Kidney (tissue), 22 donors: ENCODE measurements around the gene NHSL1. TPM values are rescaled to one million over a fixed set of nuclear protein-coding genes. Genes with fewer than 3 reads are reported as not detected.
A peak's percentile ranks its signal among the peaks of the same experiment; 100 is the strongest.

ENCODE experiments used
- DNase-seq, 5 donors: peaks; one replicate each; pipeline ENCODE4 v3.0.0-alpha.2; 2013 to 2020
- FAIRE-seq: peaks from 2 replicates; lab custom pipeline; 2012; peaks lifted over from hg19 to GRCh38; lab: Jason Lieb, UNC
- H3K27ac ChIP-seq, 2 donors: one replicate each; pipeline ENCODE4 v1.7.0; 2013; ENCODE audit warnings: low read depth in 2 of 2, low read length in 2 of 2, inconsistent platforms in 1 of 2
- H3K27me3 ChIP-seq: one replicate; pipeline ENCODE4 v1.7.1; 2013; ENCODE audit warnings: low read length, inconsistent platforms; ENCODE audit not compliant: control insufficient read depth, insufficient read depth
- H3K36me3 ChIP-seq, 3 donors: one replicate each; pipeline versions ENCODE4 v1.7.0 to v1.7.1; 2013; ENCODE audit warnings: low read length in 3 of 3, control low read depth in 1 of 3, inconsistent platforms in 1 of 3; ENCODE audit not compliant: insufficient read depth in 3 of 3, control insufficient read depth in 2 of 3
- H3K4me1 ChIP-seq, 3 donors: one replicate each; pipeline versions ENCODE4 v1.7.0 to v1.7.1; 2013; ENCODE audit warnings: low read length in 3 of 3, inconsistent platforms in 1 of 3, low read depth in 1 of 3; ENCODE audit not compliant: control insufficient read depth in 2 of 3, insufficient read depth in 2 of 3
- H3K4me3 ChIP-seq, 3 donors: one replicate each; pipeline versions ENCODE4 v1.7.0 to v1.8.1; 2013; ENCODE audit warnings: low read length in 3 of 3, control low read depth in 1 of 3, inconsistent platforms in 1 of 3
- H3K9ac ChIP-seq, 3 donors: one replicate each; pipeline versions ENCODE4 v1.7.0 to v1.7.1; 2013; ENCODE audit warnings: low read length in 3 of 3, control low read depth in 1 of 3, inconsistent platforms in 1 of 3
- H3K9me3 ChIP-seq, 3 donors: one replicate each; pipeline versions ENCODE4 v1.7.0 to v1.7.1; 2013; ENCODE audit warnings: low read length in 3 of 3, control low read depth in 1 of 3, inconsistent platforms in 1 of 3; ENCODE audit not compliant: control insufficient read depth in 2 of 3, insufficient read depth in 1 of 3
- CTCF ChIP-seq: IDR thresholded peaks from 3 replicates; pipeline ENCODE4 v1.5.1; 2012; ENCODE audit warnings: mild to moderate bottlenecking, moderate library complexity, borderline replicate concordance; ENCODE audit not compliant: insufficient read depth; ENCODE audit errors: extremely low read depth
- intact Hi-C: fragments of 100-400 bp; cut with DNase I; formaldehyde crosslinking; loops from one replicate; pipeline ENCODE4 v1.11.1; 2022
- long read RNA-seq, 10 donors: library from polyadenylated mRNA in 1 of 10; unstranded in 1 of 10; transcript quantifications; one replicate each; pipeline ENCODE4 v2.0.0 and lab custom pipeline, GENCODE V29; 2021 to 2026
- polyA plus RNA-seq: library from polyadenylated mRNA; stranded (reverse); fragments of 350-450 nt; fragmentation: Illumina TruSeq; extraction: RNeasy Lipid Tissue Mini Kit (QIAGEN cat#74804); gene quantifications from one replicate; pipeline ENCODE4 v1.2.3, GENCODE V29; 2014; ENCODE audit warnings: low read depth, low replicate concordance; ENCODE audit not compliant: insufficient read depth
- total RNA-seq: library from RNA; stranded (reverse); fragmentation: NEBNext Ultra II Directional; extraction: Animal tissue kit (Norgen Biotek cat#: 25700); gene quantifications from one replicate; pipeline ENCODE4 v1.2.1, GENCODE V29; 2021
- donor health status: control.
- donor health status: control.
- donor health status: control.
- donor health status: control.
- donor health status: control.
- donor health status: DM: yes; HTN: yes; CAD: no.
- donor health status: Normal renal cell carcinoma (clear cell type).

Gene NHSL1, protein sequence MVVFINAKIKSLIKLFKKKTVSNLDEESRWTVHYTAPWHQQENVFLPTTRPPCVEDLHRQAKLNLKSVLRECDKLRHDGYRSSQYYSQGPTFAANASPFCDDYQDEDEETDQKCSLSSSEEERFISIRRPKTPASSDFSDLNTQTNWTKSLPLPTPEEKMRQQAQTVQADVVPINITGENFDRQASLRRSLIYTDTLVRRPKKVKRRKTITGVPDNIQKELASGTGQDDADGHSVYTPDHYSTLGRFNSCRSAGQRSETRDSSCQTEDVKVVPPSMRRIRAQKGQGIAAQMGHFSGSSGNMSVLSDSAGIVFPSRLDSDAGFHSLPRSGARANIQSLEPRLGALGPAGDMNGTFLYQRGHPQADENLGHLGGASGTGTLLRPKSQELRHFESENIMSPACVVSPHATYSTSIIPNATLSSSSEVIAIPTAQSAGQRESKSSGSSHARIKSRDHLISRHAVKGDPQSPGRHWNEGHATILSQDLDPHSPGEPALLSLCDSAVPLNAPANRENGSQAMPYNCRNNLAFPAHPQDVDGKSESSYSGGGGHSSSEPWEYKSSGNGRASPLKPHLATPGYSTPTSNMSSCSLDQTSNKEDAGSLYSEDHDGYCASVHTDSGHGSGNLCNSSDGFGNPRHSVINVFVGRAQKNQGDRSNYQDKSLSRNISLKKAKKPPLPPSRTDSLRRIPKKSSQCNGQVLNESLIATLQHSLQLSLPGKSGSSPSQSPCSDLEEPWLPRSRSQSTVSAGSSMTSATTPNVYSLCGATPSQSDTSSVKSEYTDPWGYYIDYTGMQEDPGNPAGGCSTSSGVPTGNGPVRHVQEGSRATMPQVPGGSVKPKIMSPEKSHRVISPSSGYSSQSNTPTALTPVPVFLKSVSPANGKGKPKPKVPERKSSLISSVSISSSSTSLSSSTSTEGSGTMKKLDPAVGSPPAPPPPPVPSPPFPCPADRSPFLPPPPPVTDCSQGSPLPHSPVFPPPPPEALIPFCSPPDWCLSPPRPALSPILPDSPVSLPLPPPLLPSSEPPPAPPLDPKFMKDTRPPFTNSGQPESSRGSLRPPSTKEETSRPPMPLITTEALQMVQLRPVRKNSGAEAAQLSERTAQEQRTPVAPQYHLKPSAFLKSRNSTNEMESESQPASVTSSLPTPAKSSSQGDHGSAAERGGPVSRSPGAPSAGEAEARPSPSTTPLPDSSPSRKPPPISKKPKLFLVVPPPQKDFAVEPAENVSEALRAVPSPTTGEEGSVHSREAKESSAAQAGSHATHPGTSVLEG (N-terminal part only)
- total RNA-seq (31.4 TPM), polyA plus RNA-seq (4.4 TPM)
- long read RNA-seq, donor 1, partial matches to known transcripts: 0 of 2 reads
- long read RNA-seq, donor 1, other reads (novel, unspliced or antisense): 0 of 2 reads
- long read RNA-seq, donor 2: 0 reads
- long read RNA-seq, donor 3, partial matches to known transcripts: 0 of 4 reads
- long read RNA-seq, donor 3, other reads (novel, unspliced or antisense): 0 of 4 reads
- long read RNA-seq, donor 4: 0 reads
- long read RNA-seq, donor 5: 0 reads
- long read RNA-seq, donor 6: 0 reads
- long read RNA-seq, donor 7, partial matches to known transcripts: 16 of 18 reads
- long read RNA-seq, donor 7, other reads (novel, unspliced or antisense): 2 of 18 reads
- long read RNA-seq, donor 8, partial matches to known transcripts: 0 of 1 reads
- long read RNA-seq, donor 8, other reads (novel, unspliced or antisense): 0 of 1 reads
- long read RNA-seq, donor 9: 0 reads
- long read RNA-seq, donor 10, partial matches to known transcripts: 0 of 1 reads
- long read RNA-seq, donor 10, other reads (novel, unspliced or antisense): 0 of 1 reads

DNA sequence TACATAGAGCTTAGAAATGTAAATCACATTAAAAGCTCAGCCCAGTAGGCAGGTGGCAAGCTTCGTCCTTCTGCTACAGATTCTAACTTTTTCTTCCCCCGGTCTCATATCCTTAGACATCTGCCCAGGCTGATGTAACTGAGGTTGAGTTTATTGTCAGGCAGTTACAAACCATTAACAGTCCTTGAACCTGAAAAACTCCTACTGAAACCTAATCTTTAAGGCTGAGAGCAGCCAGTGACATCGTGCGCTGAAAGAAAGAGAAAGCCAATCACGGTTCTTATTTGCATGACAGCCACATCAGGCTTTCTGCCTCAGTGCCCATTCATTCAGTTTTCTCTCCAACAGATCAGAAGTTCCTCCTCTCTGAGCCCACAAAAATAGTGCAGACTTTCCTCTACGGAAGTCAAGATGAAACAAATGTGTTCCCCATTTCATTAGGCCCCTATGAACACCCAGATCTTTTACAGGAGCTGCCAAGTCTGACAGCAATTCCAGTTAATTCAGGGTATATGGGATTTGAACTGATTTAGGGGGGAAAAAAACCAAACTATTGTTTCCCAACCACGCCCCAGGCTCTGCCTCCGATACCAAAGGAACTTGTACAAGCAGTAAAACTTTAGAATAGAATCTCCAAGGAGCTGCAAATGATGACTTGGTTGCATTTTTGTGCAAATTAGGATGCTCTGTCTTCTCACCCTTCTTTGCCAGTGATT lies at the start of gene NHSL1:
TSS of gene NHSL1 (minus strand) at position 192 of the 716 bp plus-strand sequence. CDS start 204 bp downstream, outside the sequence.
- DNase-seq (peak in 4 of 5 donors; percentile 66 to 92 (median 82)), FAIRE-seq (no peak)
- no peaks in the 10 kb centered on the region for H3K9me3 ChIP-seq
- no peaks in the 10 kb centered on the region for H3K27me3 ChIP-seq
- H3K9ac ChIP-seq: peak within 1 kb of the TSS; percentile 7 to 49 (median 41)
- TF ChIP-seq CTCF: no peak
- H3K4me1 ChIP-seq: peaks cover 3 to 26% (median 7%) of the 10 kb centered on the region in 3 donors
- H3K4me3 ChIP-seq: peak within 1 kb of the TSS; percentile 30 to 76 (median 71)
- H3K27ac ChIP-seq: peak within 1 kb of the TSS; percentile 45 to 71
- intact Hi-C loops: no loop called here
- no peaks in the 10 kb centered on the region for H3K36me3 ChIP-seq

DNA sequence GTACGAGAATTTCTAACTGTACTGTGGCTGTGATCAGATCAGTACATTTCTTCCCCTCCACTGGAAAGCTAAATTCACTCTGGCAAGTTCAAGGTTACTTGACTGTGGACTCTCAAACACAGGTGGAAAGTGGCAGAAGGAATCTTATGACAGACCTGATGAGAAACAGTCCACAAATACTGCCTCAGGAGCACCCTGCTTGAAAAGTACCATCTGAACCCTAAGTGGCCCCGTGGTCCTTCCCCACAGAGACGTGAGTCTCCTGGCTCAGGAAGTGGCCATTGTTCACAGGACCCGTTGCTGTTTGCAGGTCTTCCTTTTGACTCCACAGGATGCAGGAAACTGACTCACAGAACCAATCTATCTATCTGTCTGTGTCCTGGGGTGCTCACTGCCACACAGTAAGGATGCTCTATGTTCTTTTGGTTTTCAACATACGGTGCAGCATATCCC lies 47.5 kb upstream of the NHSL1 start:
- Histone ChIP-seq H3K4me3 (no peak overlapping the region), H3K9me3 (no peaks in the 10 kb centered on the region), H3K27me3 (no peaks in the 10 kb centered on the region), H3K9ac (no peak overlapping the region), H3K27ac (no peak overlapping the region), H3K36me3 (no peaks in the 10 kb centered on the region), H3K4me1 (no peaks in the 10 kb centered on the region)
- intact Hi-C loops: no loop called here
- no peak for TF ChIP-seq CTCF
- DNase-seq (peak in 1 of 5 donors; percentile 21), FAIRE-seq (no peak)
